MM.1S (cell line): ENCODE data around the gene TAF1.
"Not testable (repeated sequence)": the region's sequence is repeated elsewhere in the genome, so short reads cannot be mapped to it uniquely, and the experiment has no call there.

Experiments
- DNase-seq: peaks from one replicate; pipeline ENCODE4 v3.0.0-alpha.2; 2015
- H2AFZ ChIP-seq: fragments of 300-600 bp; sonication (generic); 2 replicates; pipeline ENCODE4 v1.6.0; 2016; ENCODE audit warnings: antibody characterized with exemption, low read length
- H3F3A ChIP-seq: fragments of 300-600 bp; sonication (generic); 2 replicates; pipeline ENCODE4 v1.6.1; 2016; ENCODE audit warnings: mild to moderate bottlenecking, antibody characterized with exemption, low read length, moderate library complexity, mixed read lengths; ENCODE audit not compliant: insufficient read depth
- H3K27ac ChIP-seq: fragments of 300-600 bp; sonication (generic); 2 replicates; pipeline ENCODE4 v1.5.1; 2016; ENCODE audit warnings: mild to moderate bottlenecking, low read length
- H3K27me3 ChIP-seq: fragments of 300-600 bp; sonication (generic); replicated peaks from 2 replicates; pipeline ENCODE4 v1.6.0; 2016; ENCODE audit warnings: low read length; ENCODE audit not compliant: insufficient read depth
- H3K36me3 ChIP-seq: fragments of 300-600 bp; sonication (generic); replicated peaks from 2 replicates; pipeline ENCODE4 v1.6.1; 2016; ENCODE audit warnings: mild to moderate bottlenecking, low read length, mixed read lengths; ENCODE audit not compliant: insufficient read depth
- H3K4me1 ChIP-seq: fragments of 300-600 bp; sonication (generic); 2 replicates; pipeline ENCODE4 v1.6.1; 2016; ENCODE audit warnings: low read length, mixed read lengths
- H3K4me2 ChIP-seq: fragments of 300-600 bp; sonication (generic); 2 replicates; pipeline ENCODE4 v1.6.0; 2016; ENCODE audit warnings: low read depth, low read length
- H3K4me3 ChIP-seq: fragments of 300-600 bp; sonication (generic); 2 replicates; pipeline ENCODE4 v1.5.1; 2016; ENCODE audit warnings: low read length, mixed read lengths
- H3K79me2 ChIP-seq: fragments of 300-600 bp; sonication (generic); 2 replicates; pipeline ENCODE4 v1.6.1; 2016; ENCODE audit warnings: mixed run types, low read length, mixed read lengths
- H3K9ac ChIP-seq: fragments of 300-600 bp; sonication (generic); 2 replicates; pipeline ENCODE4 v1.6.1; 2016; ENCODE audit warnings: low read length, mixed read lengths
- H3K9me2 ChIP-seq: fragments of 300-600 bp; sonication (generic); replicated peaks from 2 replicates; pipeline ENCODE4 v1.6.1; 2016; ENCODE audit warnings: mild to moderate bottlenecking, low read length, mixed read lengths; ENCODE audit not compliant: insufficient read depth
- H3K9me3 ChIP-seq: fragments of 300-600 bp; sonication (generic); replicated peaks from 2 replicates; pipeline ENCODE4 v1.6.1; 2016; ENCODE audit warnings: mild to moderate bottlenecking, low read length, mixed read lengths; ENCODE audit not compliant: insufficient read depth
- H4K20me1 ChIP-seq: fragments of 300-600 bp; sonication (generic); 2 replicates; pipeline ENCODE4 v1.6.1; 2016; ENCODE audit warnings: mild to moderate bottlenecking, low read length, moderate library complexity, mixed read lengths; ENCODE audit not compliant: insufficient read depth
- CTCF ChIP-seq: fragments of 300-600 bp; sonication (generic); IDR thresholded peaks from 2 replicates; pipeline ENCODE4 v1.5.1; 2016; ENCODE audit warnings: antibody characterized with exemption, low read length, mixed read lengths
- EZH2 ChIP-seq: fragments of 300-600 bp; sonication (generic); optimal IDR thresholded peaks from 2 replicates; pipeline ENCODE3; 2017; ENCODE audit warnings: low read depth, mild to moderate bottlenecking, antibody characterized with exemption, low read length, mixed read lengths
- EZH2phosphoT487 ChIP-seq: fragments of 300-600 bp; sonication (generic); IDR thresholded peaks from 2 replicates; pipeline ENCODE4 v1.6.1; 2018; ENCODE audit warnings: antibody characterized with exemption, low read length

Gene TAF1

GRCh38 chrX:71489540-71489939 is 123.4 kb downstream of the TAF1 start:
- Histone ChIP-seq H3K27ac (no peak overlapping the region), H3K4me1 (no peaks in the 10 kb centered on the region)

GRCh38 chrX:71492231-71493065 is 126.3 kb downstream of the TAF1 start:
- Histone ChIP-seq H3K4me3 (peak overlapping the region; percentile 57), H4K20me1 (no peaks in the 10 kb centered on the region), H3K27ac (no peak overlapping the region), H3K27me3 (no peaks in the 10 kb centered on the region), H3K9me2 (no peaks in the 10 kb centered on the region), H3K9ac (peak overlapping the region; percentile 35; the same call in 1 of the 2 replicates), H3F3A (no peaks in the 10 kb centered on the region), H3K4me2 (peak overlapping the region; percentile 64), H3K4me1 (no peaks in the 10 kb centered on the region), H3K9me3 (no peaks in the 10 kb centered on the region), H2AFZ (peak overlapping the region; percentile 73), H3K79me2 (no peaks in the 10 kb centered on the region), H3K36me3 (no peaks in the 10 kb centered on the region)
- peak; percentile 30 for DNase-seq
- TF ChIP-seq CTCF (no peak), EZH2 (no peak), EZH2phosphoT487 (no peak)

More at GRCh38 chrX:71489540-71489939, 123.4 kb downstream of the TAF1 start:
- H3K4me2 ChIP-seq, result no peak overlapping the region
- no peaks in the 10 kb centered on the region for H3K9me2 ChIP-seq
- no peaks in the 10 kb centered on the region for H3K9me3 ChIP-seq
- H3K79me2 ChIP-seq, result no peaks in the 10 kb centered on the region
- H4K20me1 ChIP-seq, result no peaks in the 10 kb centered on the region
- TF ChIP-seq CTCF (no peak), EZH2phosphoT487 (no peak), EZH2 (no peak)
- H2AFZ ChIP-seq, result no peak overlapping the region
- no peak for DNase-seq
- H3F3A ChIP-seq, result no peaks in the 10 kb centered on the region
- no peaks in the 10 kb centered on the region for H3K27me3 ChIP-seq
- H3K4me3 ChIP-seq, result no peak overlapping the region
- no peaks in the 10 kb centered on the region for H3K36me3 ChIP-seq
- no peak overlapping the region for H3K9ac ChIP-seq

- Histone ChIP-seq H2AFZ (0 out of 2 replicates have a peak overlapping the region, but pooled peaks have one; percentile 15), H3K27me3 (no peaks in the 10 kb centered on the region), H4K20me1 (no peaks in the 10 kb centered on the region), H3K9ac (no peak overlapping the region; the same call in 1 of the 2 replicates), H3K36me3 (no peaks in the 10 kb centered on the region), H3K9me2 (no peaks in the 10 kb centered on the region), H3K9me3 (no peaks in the 10 kb centered on the region), H3K79me2 (no peaks in the 10 kb centered on the region), H3K4me1 (no peaks in the 10 kb centered on the region), H3K4me3 (peak overlapping the region; percentile 57; the same call in 1 of the 2 replicates), H3K4me2 (no peak overlapping the region; the same call in 1 of the 2 replicates), H3K27ac (no peak overlapping the region), H3F3A (no peaks in the 10 kb centered on the region)
- no peak for TF ChIP-seq EZH2phosphoT487
- TF ChIP-seq EZH2, result no peak
- no peak for TF ChIP-seq CTCF
- no peak for DNase-seq
Measured at GRCh38 chrX:71493111-71493613, 127.0 kb downstream of the TAF1 start.

- H3K9ac ChIP-seq, H2AFZ ChIP-seq, H3K79me2 ChIP-seq, DNase-seq, H3K9me2 ChIP-seq, H3K4me1 ChIP-seq, H3K27ac ChIP-seq, H3K4me2 ChIP-seq, H3K27me3 ChIP-seq, H3K4me3 ChIP-seq, H3K9me3 ChIP-seq, H3F3A ChIP-seq, H3K36me3 ChIP-seq, H4K20me1 ChIP-seq: not testable (repeated sequence)
Measured at GRCh38 chrX:71495979-71496378, 129.8 kb downstream of the TAF1 start.
